Activated CD4-positive, alpha-beta T cell treated with anti-CD3 and anti-CD28 coated beads for 36 hours (primary cell): ENCODE results near the gene RXRA. TPM values are rescaled to one million over a fixed set of nuclear protein-coding genes. Genes with fewer than 3 reads are reported as not detected.

Source experiments
- ATAC-seq: fragments of 200-7000 bp; cut with Tn5 transposase; one replicate; pipeline ENCODE4 v1.10.0; 2021; ENCODE audit warnings: mild to moderate bottlenecking, moderate library complexity
- CTCF ChIA-PET: fragments of 350-600 bp; sonication (Branson Sonifier 250); formaldehyde crosslinking; loops from one replicate; lab custom pipeline; 2021; ENCODE audit warnings: antibody characterized with exemption; lab: Charles Lee
- POLR2A ChIA-PET: fragments of 350-600 bp; sonication (Branson Sonifier 250); formaldehyde crosslinking; loops from one replicate; lab custom pipeline; 2021; ENCODE audit warnings: antibody characterized with exemption, inconsistent platforms; lab: Charles Lee
- DNase-seq: peaks from one replicate; pipeline ENCODE4 v3.0.0-alpha.2; 2020
- H3K27ac Mint-ChIP-seq: one replicate; pipeline ENCODE4 v1.8.0; 2021; ENCODE audit warnings: mixed read lengths
- H3K27me3 Mint-ChIP-seq: one replicate; pipeline ENCODE4 v1.8.0; 2021; ENCODE audit warnings: mixed read lengths
- H3K36me3 Mint-ChIP-seq: one replicate; pipeline ENCODE4 v1.8.0; 2021; ENCODE audit warnings: low read depth, mixed read lengths
- H3K4me1 Mint-ChIP-seq: one replicate; pipeline ENCODE4 v1.8.0; 2021; ENCODE audit warnings: mixed read lengths
- H3K4me3 Mint-ChIP-seq: one replicate; pipeline ENCODE4 v1.8.0; 2021; ENCODE audit warnings: mild to moderate bottlenecking, moderate library complexity, mixed read lengths
- H3K9me3 Mint-ChIP-seq: one replicate; pipeline ENCODE4 v1.8.0; 2021; ENCODE audit warnings: low read depth, mixed read lengths
- intact Hi-C, 2 experiments: fragments of 100-400 bp; cut with DNase I in 1 of 2; cut with micrococcal nuclease in 1 of 2; formaldehyde crosslinking; loops; one replicate each; pipeline versions ENCODE4 v1.14.2 to v1.15.1; 2022 to 2024; cut with DNase I, micrococcal nuclease
- total RNA-seq, 2 experiments: library from RNA; stranded (reverse); gene quantifications; one replicate each; pipeline ENCODE4 v1.2.3, GENCODE V29; 2021

The RXRA gene
- total RNA-seq, 2 experiments from 2014 or later, result 17.6 to 20.9 TPM

GRCh38 chr9:134466869-134467616 is 140.8 kb downstream of the RXRA start:
- CTCF ChIA-PET, result no interaction called here
- Mint-ChIP-seq H3K9me3 (no peaks in the 10 kb centered on the region), H3K4me3 (no peak overlapping the region), H3K4me1 (no peaks in the 10 kb centered on the region), H3K27me3 (no peaks in the 10 kb centered on the region), H3K36me3 (no peaks in the 10 kb centered on the region), H3K27ac (no peak overlapping the region)
- ATAC-seq (no peak), DNase-seq (no peak)
- intact Hi-C loops, result no loop called here
- POLR2A ChIA-PET, result no interaction called here

GRCh38 chr9:134468358-134468757 is 142.1 kb downstream of the RXRA start:
- POLR2A ChIA-PET, result no interaction called here
- CTCF ChIA-PET, result no interaction called here
- intact Hi-C loops, result no loop called here
- Mint-ChIP-seq H3K4me3 (no peak overlapping the region), H3K27me3 (no peaks in the 10 kb centered on the region), H3K4me1 (no peaks in the 10 kb centered on the region), H3K36me3 (no peaks in the 10 kb centered on the region), H3K9me3 (no peaks in the 10 kb centered on the region), H3K27ac (no peak overlapping the region)
- ATAC-seq (no peak), DNase-seq (no peak)

GRCh38 chr9:134469041-134469875 is 143.0 kb downstream of the RXRA start:
- H3K4me1 Mint-ChIP-seq, result no peaks in the 10 kb centered on the region
- POLR2A ChIA-PET, result no interaction called here
- no peak overlapping the region for H3K27ac Mint-ChIP-seq
- no peaks in the 10 kb centered on the region for H3K9me3 Mint-ChIP-seq
- no peaks in the 10 kb centered on the region for H3K36me3 Mint-ChIP-seq
- CTCF ChIA-PET, result no interaction called here
- DNase-seq (no peak), ATAC-seq (no peak)
- intact Hi-C loops, result no loop called here
- H3K27me3 Mint-ChIP-seq, result no peaks in the 10 kb centered on the region
- H3K4me3 Mint-ChIP-seq, result no peak overlapping the region

- no peaks in the 10 kb centered on the region for H3K9me3 Mint-ChIP-seq
- CTCF ChIA-PET, result no interaction called here
- POLR2A ChIA-PET, result no interaction called here
- H3K27me3 Mint-ChIP-seq, result no peaks in the 10 kb centered on the region
- ATAC-seq, result no peak
- H3K4me1 Mint-ChIP-seq, result peaks cover 5% of the 10 kb centered on the region
- no peak for DNase-seq
- H3K4me3 Mint-ChIP-seq, result no peak overlapping the region
- H3K36me3 Mint-ChIP-seq, result no peaks in the 10 kb centered on the region
- H3K27ac Mint-ChIP-seq, result no peak overlapping the region
- intact Hi-C loops, result no loop called here
Measured at GRCh38 chr9:134472256-134472655, 146.0 kb downstream of the RXRA start.

DNA sequence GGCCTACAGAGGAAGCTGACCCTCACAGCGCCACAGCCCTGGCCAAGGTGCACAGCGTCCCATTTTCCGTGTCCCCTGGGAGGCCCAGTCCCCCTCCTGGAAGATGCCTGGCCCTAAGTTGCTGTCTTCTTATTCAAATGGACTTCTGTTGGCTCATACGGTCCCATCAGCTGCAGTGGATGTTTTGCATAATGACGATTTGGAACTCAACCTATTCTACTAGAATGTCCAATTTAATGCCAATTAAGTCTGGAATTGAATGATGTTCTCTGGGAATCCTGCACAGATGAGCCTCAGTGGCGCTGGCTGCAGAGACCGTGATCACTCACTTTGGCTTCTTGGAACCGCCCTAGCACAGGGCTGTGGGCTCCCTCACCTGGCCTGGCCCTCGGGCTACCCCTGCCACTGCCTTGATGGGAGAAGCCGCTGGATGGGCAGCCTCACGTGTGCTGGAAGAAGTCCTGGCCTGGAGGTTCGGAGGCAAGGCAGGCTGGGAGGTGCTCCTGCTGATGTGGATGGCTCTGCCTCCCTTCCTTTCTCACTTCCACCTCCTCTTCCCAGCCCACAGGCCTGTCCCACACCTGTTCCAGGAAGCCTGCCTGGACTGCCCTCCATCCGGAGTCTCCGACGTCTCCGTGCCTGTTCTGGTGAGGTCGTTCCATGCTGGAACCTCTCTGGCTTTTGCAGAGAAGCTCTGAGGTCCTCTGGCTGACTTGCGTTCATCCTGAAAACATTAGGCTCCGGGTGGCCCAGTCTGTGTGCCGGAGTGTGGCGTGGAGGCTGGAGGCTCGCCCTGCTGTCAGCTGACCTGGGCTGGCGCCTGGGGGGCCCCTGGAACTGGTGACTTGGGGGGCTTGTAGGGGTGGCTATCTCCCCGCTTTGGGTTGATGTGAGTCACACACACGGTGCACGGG is 147.1 kb downstream of the RXRA start:
- Mint-ChIP-seq H3K27me3 (no peaks in the 10 kb centered on the region), H3K36me3 (no peaks in the 10 kb centered on the region), H3K9me3 (no peaks in the 10 kb centered on the region), H3K4me1 (peaks cover 5% of the 10 kb centered on the region), H3K4me3 (no peak overlapping the region), H3K27ac (no peak overlapping the region)
- ATAC-seq (no peak), DNase-seq (no peak)
- CTCF ChIA-PET, result interaction anchor here (0.6 kb wide), 1 partner anchor 981 kb away, joined by 3 read pairs; no protein-coding TSS in a partner anchor
- POLR2A ChIA-PET, result no interaction called here
- intact Hi-C loops, result no loop called here

GRCh38 chr9:134474055-134474370 is 147.8 kb downstream of the RXRA start:
- CTCF ChIA-PET, result no interaction called here
- intact Hi-C loops, result no loop called here
- Mint-ChIP-seq H3K4me3 (no peak overlapping the region), H3K27me3 (no peaks in the 10 kb centered on the region), H3K27ac (no peak overlapping the region), H3K9me3 (no peaks in the 10 kb centered on the region), H3K4me1 (peaks cover 5% of the 10 kb centered on the region), H3K36me3 (no peaks in the 10 kb centered on the region)
- DNase-seq, result no peak
- POLR2A ChIA-PET, result no interaction called here
- ATAC-seq, result no peak

GRCh38 chr9:134475011-134475790 is 148.9 kb downstream of the RXRA start:
- intact Hi-C loops, result no loop called here
- Mint-ChIP-seq H3K36me3 (no peaks in the 10 kb centered on the region), H3K9me3 (no peaks in the 10 kb centered on the region), H3K27me3 (no peaks in the 10 kb centered on the region), H3K4me3 (no peak overlapping the region), H3K4me1 (peaks cover 5% of the 10 kb centered on the region), H3K27ac (peak overlapping the region; percentile 72)
- peak; percentile 91 for ATAC-seq
- POLR2A ChIA-PET, result no interaction called here
- peak; percentile 63 for DNase-seq
- CTCF ChIA-PET, result no interaction called here

DNA sequence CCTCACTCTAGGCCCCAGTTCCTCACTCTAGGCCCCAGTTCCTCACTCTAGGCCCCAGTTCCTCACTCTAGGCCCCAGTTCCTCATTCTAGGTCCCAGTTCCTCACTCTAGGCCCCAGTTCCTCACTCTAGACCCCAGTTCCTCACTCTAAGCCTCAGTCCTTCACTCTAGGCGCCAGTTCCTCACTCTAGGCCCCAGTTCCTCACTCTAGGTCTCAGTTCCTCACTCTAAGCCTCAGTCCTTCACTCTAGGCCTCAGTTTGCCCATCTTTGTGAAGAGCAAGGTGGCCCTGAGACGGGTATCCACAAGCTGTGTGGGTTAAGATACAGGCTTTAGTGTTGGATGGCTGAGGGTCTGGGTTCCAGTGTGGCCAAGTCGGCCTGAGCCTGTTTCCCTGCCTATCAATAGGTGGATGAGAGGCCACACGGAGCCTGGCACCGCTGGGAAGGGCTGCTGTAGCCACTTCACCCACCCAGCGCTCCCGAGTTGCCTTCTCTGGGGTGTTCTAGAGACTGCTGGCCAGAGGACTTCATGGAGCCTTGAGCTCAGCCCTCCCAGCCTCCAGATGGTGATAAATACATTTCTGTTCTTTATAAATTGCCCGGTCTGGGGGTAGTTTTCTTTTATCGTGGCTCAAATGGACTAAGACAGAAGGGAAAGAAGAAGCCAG is 150.2 kb downstream of the RXRA start:
- H3K27me3 Mint-ChIP-seq, result no peaks in the 10 kb centered on the region
- peaks cover 5% of the 10 kb centered on the region for H3K4me1 Mint-ChIP-seq
- DNase-seq (no peak), ATAC-seq (no peak)
- POLR2A ChIA-PET, result no interaction called here
- intact Hi-C loops, result no loop called here
- no peaks in the 10 kb centered on the region for H3K36me3 Mint-ChIP-seq
- H3K9me3 Mint-ChIP-seq, result no peaks in the 10 kb centered on the region
- peak overlapping the region; percentile 31 for H3K27ac Mint-ChIP-seq
- CTCF ChIA-PET, result interaction anchor here (0.7 kb wide), 1 partner anchor 24 kb away, joined by 5 read pairs; no protein-coding TSS in a partner anchor
- H3K4me3 Mint-ChIP-seq, result no peak overlapping the region

- H3K27me3 Mint-ChIP-seq, result no peaks in the 10 kb centered on the region
- peaks cover 5% of the 10 kb centered on the region for H3K4me1 Mint-ChIP-seq
- H3K9me3 Mint-ChIP-seq, result no peaks in the 10 kb centered on the region
- no peak overlapping the region for H3K4me3 Mint-ChIP-seq
- intact Hi-C loops, result no loop called here
- DNase-seq (no peak), ATAC-seq (no peak)
- CTCF ChIA-PET, result interaction anchor here (0.7 kb wide), 1 partner anchor 24 kb away, joined by 5 read pairs; no protein-coding TSS in a partner anchor
- no peaks in the 10 kb centered on the region for H3K36me3 Mint-ChIP-seq
- POLR2A ChIA-PET, result no interaction called here
- peak overlapping the region; percentile 31 for H3K27ac Mint-ChIP-seq
Measured at GRCh38 chr9:134476942-134477335, 150.7 kb downstream of the RXRA start.

DNA sequence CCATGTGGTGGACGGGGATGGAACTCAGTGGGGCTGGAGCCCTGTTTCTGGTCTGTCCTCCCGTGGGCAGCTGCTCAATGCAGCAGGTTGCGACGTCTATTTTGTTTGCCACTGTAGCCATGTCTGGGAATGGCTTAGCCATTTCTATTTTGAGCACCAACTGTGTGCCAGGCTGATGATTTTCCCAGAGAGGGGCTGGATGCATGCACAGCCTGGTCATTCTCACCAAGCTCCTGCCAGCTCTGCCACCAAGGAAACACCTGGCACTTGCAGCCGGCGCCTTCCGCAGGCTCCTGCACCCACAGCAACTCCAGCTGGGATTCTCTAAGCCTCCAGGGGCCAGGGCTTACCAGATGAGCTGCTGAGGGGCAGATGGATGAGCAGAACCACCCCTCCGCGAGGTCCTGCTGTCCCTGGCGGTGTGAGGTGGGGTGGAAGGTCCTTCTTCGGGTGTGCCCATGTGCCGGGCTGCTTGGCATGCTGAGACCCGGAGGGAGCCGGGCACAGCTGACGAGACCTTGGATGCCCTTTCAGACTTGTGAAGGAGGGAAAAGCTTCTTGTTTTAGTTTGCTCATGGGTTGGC is 151.2 kb downstream of the RXRA start:
- no peak overlapping the region for H3K4me3 Mint-ChIP-seq
- H3K27me3 Mint-ChIP-seq, result no peaks in the 10 kb centered on the region
- intact Hi-C loops, result no loop called here
- ATAC-seq (no peak), DNase-seq (no peak)
- ChIA-PET CTCF (no interaction called here), POLR2A (no interaction called here)
- no peaks in the 10 kb centered on the region for H3K36me3 Mint-ChIP-seq
- peaks cover 5% of the 10 kb centered on the region for H3K4me1 Mint-ChIP-seq
- no peaks in the 10 kb centered on the region for H3K9me3 Mint-ChIP-seq
- H3K27ac Mint-ChIP-seq, result no peak overlapping the region
